ENCODE results near the gene NDE1. TPM values are rescaled to one million over a fixed set of nuclear protein-coding genes. Genes with fewer than 3 reads are reported as not detected.

NDE1 gene
- total RNA-seq, 2 donors from 2014 or later, result 34.3 to 39.3 TPM

DNA sequence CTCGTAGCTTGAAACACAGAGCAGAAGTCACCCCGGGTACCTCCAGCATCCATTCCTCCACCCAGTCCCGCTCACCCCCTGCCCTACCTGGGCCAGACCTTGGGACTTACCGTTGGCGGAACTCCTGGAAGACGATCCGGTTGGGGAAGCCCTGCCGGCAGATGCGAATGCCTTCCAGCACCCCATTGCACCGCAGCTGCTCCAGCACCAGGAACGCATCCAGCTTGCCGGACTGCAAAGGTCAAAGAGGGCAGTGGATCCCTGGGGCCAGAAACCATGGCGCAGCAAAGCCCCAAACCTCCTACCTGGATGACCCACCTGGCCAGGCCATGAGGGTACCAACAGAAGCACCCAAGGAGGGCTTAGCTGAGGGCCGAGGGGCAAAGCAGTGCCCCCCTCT is 97.9 kb downstream of the NDE1 start:
- Histone ChIP-seq H3K4me3 (no peak overlapping the region), H3K27me3 (replicated peaks; ENCODE audit: insufficient read depth) (no peaks in the 10 kb centered on the region), H3K4me1 (replicated peaks) (no peaks in the 10 kb centered on the region), H3K36me3 (no peaks in the 10 kb centered on the region), H3K27ac (no peak overlapping the region), H3K9me3 (no peaks in the 10 kb centered on the region)
- TF ChIP-seq POLR2AphosphoS5 (IDR thresholded peaks at IDR 0.05) (no peak), POLR2A (IDR thresholded peaks at IDR 0.05) (no peak)
- TF ChIP-seq, protein P1, sequence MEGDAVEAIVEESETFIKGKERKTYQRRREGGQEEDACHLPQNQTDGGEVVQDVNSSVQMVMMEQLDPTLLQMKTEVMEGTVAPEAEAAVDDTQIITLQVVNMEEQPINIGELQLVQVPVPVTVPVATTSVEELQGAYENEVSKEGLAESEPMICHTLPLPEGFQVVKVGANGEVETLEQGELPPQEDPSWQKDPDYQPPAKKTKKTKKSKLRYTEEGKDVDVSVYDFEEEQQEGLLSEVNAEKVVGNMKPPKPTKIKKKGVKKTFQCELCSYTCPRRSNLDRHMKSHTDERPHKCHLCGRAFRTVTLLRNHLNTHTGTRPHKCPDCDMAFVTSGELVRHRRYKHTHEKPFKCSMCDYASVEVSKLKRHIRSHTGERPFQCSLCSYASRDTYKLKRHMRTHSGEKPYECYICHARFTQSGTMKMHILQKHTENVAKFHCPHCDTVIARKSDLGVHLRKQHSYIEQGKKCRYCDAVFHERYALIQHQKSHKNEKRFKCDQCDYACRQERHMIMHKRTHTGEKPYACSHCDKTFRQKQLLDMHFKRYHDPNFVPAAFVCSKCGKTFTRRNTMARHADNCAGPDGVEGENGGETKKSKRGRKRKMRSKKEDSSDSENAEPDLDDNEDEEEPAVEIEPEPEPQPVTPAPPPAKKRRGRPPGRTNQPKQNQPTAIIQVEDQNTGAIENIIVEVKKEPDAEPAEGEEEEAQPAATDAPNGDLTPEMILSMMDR (IDR thresholded peaks at IDR 0.05), result no peak
- WGBS, result 92% methylated on average over 13 of the region's 14 CpGs
- no peak for DNase-seq (ENCODE audit: low spot score)
- intact Hi-C loops (cut with DNase I), result no loop called here

DNA sequence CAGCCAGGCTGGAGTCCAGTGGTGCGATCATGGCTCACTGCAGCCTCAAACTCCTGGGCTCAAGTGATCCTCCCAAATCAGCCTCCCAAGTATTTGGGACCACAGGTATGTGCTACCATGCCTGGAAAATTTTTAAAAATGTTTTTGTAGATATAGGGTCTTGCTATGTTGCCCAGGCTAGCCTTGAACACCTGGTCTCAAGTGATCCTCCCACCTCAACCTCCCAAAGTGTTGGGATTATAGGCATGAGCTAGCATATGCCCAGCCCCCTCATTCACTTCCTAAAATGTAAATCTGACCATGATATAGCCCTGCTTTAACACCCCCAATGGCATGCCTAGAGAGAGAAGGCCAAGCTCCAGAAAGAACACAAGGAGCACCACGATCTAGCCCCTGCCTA is 98.6 kb downstream of the NDE1 start:
- TF ChIP-seq, protein P1 (IDR thresholded peaks at IDR 0.05), result no peak
- TF ChIP-seq POLR2A (IDR thresholded peaks at IDR 0.05) (no peak), POLR2AphosphoS5 (IDR thresholded peaks at IDR 0.05) (no peak)
- Histone ChIP-seq H3K9me3 (no peaks in the 10 kb centered on the region), H3K4me1 (replicated peaks) (no peaks in the 10 kb centered on the region), H3K36me3 (no peaks in the 10 kb centered on the region), H3K27me3 (replicated peaks; ENCODE audit: insufficient read depth) (no peaks in the 10 kb centered on the region), H3K27ac (no peak overlapping the region), H3K4me3 (no peak overlapping the region)
- intact Hi-C loops (cut with DNase I), result no loop called here
- WGBS, result 92% methylated on average over 2 of the region's 2 CpGs
- no peak for DNase-seq (ENCODE audit: low spot score)

DNA sequence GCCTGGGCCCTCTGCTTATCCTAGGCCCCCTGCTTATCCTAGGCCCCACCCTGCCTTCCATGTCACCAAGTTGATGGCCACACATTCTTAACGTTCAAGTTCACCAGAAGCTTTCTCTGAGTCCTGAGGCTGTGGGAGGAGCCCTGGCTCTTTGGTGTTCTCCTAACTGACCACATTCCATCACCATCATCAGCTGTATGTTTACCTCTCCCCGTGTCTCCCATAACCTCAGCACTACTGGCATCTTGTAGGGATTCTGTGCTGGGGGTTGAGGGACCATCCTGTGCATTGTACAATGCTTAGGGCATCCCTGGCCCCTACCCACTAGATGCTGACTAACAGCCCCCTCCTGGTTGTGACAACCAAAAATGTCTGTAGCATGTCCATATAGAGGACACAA is 99.3 kb downstream of the NDE1 start:
- Histone ChIP-seq H3K4me1 (replicated peaks) (no peaks in the 10 kb centered on the region), H3K9me3 (no peaks in the 10 kb centered on the region), H3K36me3 (no peaks in the 10 kb centered on the region), H3K4me3 (no peak overlapping the region), H3K27me3 (replicated peaks; ENCODE audit: insufficient read depth) (no peaks in the 10 kb centered on the region), H3K27ac (no peak overlapping the region)
- intact Hi-C loops (cut with DNase I), result no loop called here
- TF ChIP-seq POLR2A (IDR thresholded peaks at IDR 0.05), result no peak
- no peak for DNase-seq (ENCODE audit: low spot score)
- WGBS, result 21% methylated on average over 2 of the region's 2 CpGs

DNA sequence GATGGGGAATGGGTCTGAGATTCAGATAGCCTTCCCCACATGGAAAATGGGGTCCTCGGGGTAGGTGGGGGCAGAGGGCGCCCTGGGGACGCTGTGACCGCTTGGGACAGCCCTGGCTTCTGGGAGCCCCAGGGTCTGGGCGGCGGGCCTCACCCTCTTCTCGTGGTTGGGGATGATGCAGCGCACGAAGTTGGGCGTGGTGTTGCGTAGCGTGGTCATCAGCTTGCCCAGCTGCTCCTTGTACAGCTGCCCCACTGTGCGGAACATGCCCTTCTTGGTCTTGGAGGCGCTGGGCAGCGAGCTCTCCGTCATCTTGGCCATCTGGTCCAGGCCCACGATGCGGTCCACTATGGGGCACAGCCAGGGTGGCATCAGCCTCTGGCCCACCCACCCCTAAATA is 99.9 kb downstream of the NDE1 start:
- H3K4me3 ChIP-seq, result no peak overlapping the region
- no peak overlapping the region for H3K27ac ChIP-seq
- H3K36me3 ChIP-seq, result no peaks in the 10 kb centered on the region
- no peaks in the 10 kb centered on the region for H3K4me1 ChIP-seq (replicated peaks)
- H3K27me3 ChIP-seq (replicated peaks; ENCODE audit: insufficient read depth), result no peaks in the 10 kb centered on the region
- TF ChIP-seq, protein P1 (IDR thresholded peaks at IDR 0.05), result no peak
- TF ChIP-seq POLR2A (IDR thresholded peaks at IDR 0.05) (no peak), POLR2AphosphoS5 (IDR thresholded peaks at IDR 0.05) (no peak)
- no peak for DNase-seq (ENCODE audit: low spot score)
- WGBS, result 90% methylated on average over 13 of the region's 18 CpGs
- intact Hi-C loops (cut with DNase I), result no loop called here
- no peaks in the 10 kb centered on the region for H3K9me3 ChIP-seq

DNA sequence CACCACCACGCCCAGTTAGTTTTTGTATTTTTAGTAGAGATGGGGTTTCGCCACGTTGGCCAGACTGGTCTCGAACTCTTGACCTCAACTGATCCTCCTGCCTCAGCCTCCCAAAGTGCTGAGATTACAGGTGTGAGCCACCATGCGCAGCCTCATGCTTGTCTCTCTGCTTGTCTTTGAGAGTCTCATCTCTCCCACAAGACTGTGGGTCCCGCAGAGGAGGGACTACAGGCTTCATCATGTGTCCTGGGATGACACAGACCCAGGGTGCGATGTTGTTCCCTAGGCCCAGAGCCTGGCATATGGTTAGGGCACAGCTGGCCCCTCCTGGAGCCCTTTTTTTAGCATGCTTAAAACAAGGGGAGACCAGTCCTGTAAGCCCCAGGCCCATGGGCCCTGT is 101.9 kb downstream of the NDE1 start:
- TF ChIP-seq, protein P1 (IDR thresholded peaks at IDR 0.05), result no peak
- TF ChIP-seq POLR2A (IDR thresholded peaks at IDR 0.05) (no peak), POLR2AphosphoS5 (IDR thresholded peaks at IDR 0.05) (no peak)
- no peaks in the 10 kb centered on the region for H3K36me3 ChIP-seq
- intact Hi-C loops (cut with DNase I), result no loop called here
- no peak overlapping the region for H3K27ac ChIP-seq
- 91% methylated on average over 7 of the region's 7 CpGs for WGBS
- H3K9me3 ChIP-seq, result no peaks in the 10 kb centered on the region
- no peaks in the 10 kb centered on the region for H3K4me1 ChIP-seq (replicated peaks)
- H3K27me3 ChIP-seq (replicated peaks; ENCODE audit: insufficient read depth), result no peaks in the 10 kb centered on the region
- DNase-seq (ENCODE audit: low spot score), result no peak
- no peak overlapping the region for H3K4me3 ChIP-seq

All from prostate gland (tissue), 2 donors.